A204.1 (cell line): ENCODE measurements around the gene ARSK.

ENCODE experiments used
- FAIRE-seq: peaks from 2 replicates; lab custom pipeline; 2012; peaks lifted over from hg19 to GRCh38; lab: Jason Lieb, UNC

Gene ARSK, protein sequence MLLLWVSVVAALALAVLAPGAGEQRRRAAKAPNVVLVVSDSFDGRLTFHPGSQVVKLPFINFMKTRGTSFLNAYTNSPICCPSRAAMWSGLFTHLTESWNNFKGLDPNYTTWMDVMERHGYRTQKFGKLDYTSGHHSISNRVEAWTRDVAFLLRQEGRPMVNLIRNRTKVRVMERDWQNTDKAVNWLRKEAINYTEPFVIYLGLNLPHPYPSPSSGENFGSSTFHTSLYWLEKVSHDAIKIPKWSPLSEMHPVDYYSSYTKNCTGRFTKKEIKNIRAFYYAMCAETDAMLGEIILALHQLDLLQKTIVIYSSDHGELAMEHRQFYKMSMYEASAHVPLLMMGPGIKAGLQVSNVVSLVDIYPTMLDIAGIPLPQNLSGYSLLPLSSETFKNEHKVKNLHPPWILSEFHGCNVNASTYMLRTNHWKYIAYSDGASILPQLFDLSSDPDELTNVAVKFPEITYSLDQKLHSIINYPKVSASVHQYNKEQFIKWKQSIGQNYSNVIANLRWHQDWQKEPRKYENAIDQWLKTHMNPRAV

DNA sequence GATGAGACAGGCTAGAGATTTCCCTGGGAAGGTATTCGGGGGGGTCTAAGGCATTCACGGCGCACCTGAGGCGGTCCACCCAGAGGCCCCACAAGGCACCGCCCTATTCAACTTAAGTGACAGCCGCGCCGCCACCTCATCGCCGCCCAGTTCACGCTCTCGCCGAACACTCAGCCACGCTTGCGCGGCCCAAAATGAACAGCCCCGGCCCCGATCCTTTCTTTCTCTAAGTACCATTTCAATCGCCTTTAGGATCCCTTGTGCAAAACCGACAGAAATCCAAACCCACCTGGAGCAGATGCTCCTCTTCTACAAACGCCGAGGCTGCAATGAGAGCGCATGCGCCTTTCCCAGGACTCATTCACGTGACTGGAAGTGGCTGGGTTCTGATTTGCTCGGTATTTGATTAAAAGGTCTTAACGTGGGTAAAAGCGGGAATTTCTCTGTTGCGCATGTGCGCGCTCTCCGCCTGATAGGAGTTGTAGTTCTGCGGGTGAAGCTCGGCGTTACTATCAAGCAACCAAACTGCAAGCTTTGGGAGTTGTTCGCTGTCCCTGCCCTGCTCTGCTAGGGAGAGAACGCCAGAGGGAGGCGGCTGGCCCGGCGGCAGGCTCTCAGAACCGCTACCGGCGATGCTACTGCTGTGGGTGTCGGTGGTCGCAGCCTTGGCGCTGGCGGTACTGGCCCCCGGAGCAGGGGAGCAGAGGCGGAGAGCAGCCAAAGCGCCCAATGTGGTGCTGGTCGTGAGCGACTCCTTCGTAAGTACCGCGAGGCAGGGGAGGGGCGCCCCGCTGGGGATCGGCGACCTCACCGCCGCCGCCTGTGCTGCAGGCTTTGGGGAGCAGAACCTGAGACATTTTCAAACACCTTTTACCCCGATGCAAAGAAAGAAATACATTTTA lies at the start of gene ARSK, which contains the start of gene SKIC3:
ARSK (plus strand) TSS at position 455 of the 902 bp plus-strand sequence; CDS start at position 633, 178 bp downstream.
SKIC3 (minus strand) TSS at position 331 of the 902 bp plus-strand sequence. CDS start 7,827 bp downstream, outside the sequence.
- peak; percentile 95 for FAIRE-seq

DNA sequence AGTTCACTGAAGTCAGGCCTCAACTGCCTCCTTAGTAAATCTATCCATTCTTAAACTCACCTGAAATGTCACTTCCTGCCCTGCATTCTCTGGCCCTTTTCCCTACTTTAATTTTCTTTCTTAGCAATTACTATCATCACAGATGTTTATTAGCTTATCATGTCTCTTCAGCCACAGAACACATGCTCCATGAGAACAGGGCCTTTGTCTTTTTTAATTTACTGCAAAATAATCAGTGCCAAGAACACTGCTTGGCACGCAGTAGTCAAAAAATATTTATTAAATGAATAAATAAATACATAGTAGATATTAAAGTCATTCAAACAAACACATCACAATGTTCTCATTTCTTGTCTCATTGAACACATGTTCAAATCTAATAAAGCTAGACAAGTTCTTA lies 46.4 kb upstream of the ARSK start:
- no peak for FAIRE-seq

DNA sequence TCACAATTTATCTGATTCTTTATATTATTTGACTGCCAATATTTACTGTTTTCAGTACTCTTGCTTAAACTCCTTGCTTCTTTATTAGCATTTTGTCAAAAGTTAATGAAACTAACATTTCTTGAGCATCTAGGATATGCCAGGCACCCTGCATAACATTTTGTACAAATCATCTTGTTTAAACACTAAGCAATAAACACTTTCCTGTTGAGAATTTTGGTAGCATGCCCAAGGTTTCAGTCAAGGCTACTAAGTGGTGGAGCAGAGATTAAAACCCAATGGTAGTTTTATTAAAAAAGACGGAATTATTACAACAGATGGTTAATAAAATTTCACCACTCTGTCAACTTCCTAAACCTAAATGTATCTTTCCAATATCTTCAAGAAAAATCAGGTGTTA lies 43.3 kb upstream of the ARSK start:
- FAIRE-seq = no peak

DNA sequence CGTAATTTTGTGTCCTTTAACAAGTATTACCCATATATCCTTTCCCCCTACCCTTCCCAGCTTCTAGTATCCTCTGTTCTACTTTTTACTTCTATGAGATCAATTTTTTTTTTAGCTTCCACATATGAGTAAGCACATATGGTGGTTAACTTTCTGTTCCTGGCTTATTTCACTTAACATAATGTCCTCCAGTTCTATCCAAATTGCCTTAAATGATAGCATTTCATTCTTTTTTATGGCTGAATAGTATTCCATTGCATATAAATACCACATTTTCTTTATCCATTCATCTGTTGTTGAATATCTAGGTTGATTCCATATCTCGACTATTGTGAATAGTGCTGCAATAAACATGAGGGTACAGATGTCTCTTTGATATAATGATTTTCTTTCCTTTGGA lies 36.5 kb upstream of the ARSK start:
- FAIRE-seq = no peak

DNA sequence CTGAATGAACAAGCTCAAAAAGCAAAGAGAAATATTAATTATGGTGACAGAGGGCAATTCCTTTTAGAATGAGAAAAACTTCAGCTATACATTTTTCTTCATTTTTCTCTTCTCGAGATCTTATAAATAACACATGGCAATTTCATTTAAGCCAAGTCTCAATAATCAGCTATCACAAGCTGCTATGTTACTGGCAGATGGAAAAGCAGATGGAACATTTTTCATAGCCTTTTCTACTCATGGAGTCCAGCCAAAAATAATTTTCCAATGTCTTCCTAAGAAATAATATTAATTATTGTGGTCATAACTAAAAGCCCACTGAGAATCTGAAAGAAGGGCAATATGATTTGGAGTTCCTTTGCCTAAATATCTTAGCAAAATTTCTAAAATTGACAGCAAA lies 35.8 kb upstream of the ARSK start:
- FAIRE-seq = no peak

DNA sequence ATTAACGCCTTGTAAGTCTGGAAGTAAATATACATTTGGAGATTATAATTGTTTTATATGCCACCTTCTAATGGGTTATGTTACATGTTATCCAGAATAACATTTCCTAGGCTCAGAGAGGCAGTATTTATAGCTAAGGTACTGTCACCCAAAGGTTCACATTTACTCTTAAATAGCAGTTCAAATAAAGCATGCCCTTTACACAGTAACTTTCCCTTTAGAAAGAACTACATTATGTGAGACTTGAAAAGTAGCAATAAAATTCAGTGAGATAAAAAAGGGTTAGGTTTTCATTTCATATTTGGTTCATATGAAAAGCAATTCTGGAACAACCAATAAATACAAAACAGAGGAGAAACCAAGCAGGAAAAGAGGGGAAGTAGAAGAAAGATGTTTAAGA lies 35.2 kb upstream of the ARSK start:
- no peak for FAIRE-seq

DNA sequence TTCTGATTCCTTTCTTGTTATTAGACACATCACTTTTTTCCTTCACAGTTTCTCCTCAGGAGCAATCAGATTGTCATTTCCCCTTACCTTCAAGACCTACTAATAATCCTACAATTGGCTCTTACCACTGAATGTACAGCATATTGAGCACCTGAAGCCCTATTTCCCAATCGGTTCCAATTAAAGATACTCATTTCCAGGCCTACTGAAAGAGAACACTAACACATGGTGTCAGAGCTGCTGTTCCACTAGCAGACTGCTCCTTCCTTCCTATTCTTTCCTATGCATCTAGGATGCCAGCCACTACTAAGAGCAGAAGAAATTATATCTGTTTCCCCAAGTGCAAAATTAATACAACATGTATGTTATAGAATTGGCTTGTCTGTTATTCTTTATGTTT lies 34.7 kb upstream of the ARSK start:
- no peak for FAIRE-seq

DNA sequence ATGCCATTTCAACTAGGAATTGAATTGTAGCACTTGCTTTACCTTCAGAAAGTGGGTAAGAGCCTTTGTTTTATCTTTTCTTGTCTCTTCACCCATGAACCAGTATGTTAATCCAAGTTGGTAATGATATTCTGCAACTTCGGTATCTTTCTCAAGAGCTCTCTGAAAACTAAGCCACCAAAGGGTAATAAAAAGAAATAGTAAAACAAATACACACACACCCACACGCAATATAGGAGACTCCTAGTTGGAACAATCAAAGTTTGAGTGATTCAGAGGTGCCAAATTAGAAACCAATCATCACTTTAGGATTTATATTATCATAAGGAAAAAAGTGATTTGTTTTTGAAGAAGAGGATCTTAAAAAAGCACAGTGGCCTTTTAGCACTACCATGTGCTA lies 30.5 kb upstream of the ARSK start:
- FAIRE-seq = no peak

DNA sequence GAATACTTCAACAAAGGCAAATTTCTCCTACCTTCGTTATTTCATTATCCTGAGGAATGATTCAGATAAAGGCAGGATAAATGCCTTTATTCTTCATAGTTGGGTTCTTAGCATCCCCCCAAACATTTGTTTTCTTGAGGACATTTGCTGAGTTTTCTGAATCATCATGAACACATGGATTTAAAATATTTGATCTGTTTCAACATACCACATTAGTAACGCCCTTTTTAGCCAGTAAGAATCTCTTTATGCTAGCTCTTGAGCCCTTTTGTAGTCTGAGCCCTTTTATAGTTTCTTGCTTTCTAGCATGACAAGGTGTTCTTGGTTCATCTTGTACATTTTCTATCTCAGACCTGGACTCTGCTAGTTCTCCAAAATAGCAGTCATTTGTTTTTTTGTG lies 28.0 kb upstream of the ARSK start:
- no peak for FAIRE-seq

DNA sequence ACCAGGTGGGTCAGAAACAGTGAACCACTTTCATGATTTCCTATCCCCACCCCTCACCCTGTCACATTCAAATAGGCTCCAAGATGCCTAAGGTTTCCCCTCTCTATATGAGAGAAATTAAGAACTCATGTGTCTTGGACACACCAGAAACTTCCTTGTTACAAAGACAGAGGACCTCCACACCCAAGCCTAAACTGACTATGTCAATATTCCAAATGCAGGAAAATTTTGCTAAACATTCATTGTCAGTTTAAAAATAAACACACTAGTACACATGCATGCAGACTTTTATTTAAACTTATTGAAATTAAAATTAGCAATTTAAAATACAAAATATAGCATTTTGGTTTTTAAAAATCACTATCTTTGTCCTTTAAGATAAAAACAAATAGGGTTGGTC lies 26.3 kb upstream of the ARSK start:
- FAIRE-seq = no peak

DNA sequence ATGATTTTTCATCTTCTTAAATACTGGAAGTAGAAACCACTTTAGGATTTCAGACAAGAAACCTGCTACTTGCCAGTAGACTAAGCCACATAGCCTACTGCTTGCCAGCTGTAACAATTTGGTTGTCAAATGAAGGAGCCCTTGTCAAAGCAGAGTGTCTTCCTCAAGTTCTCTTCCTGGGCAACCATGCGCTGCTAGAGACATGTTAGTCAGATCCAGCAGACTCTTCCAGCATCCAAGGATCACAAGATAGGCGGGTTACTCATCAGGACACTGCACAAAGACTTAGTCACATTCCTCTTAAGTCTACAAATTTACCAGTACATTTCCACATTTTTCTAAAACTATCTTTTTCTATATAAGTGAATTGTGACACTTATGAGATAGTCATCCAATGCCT lies 24.5 kb upstream of the ARSK start:
- no peak for FAIRE-seq

DNA sequence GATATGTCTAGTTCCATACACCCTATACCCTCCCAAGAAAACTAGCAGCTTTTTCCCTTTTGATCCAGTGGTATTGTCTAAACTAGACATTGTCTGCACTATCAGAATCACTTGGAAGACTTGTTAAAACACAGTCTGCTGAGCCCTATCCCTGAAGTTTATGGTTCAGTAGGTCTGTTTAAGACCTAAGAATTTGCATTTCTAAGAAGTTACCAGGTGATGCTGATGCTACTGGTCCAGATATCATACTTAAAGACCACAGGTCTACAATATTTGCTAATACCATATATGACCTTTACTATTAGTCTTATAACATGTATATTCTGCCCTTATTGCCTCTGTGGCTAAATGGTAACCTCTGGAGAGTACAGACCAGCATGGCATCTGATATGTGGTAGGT lies 23.4 kb upstream of the ARSK start:
- FAIRE-seq = no peak

DNA sequence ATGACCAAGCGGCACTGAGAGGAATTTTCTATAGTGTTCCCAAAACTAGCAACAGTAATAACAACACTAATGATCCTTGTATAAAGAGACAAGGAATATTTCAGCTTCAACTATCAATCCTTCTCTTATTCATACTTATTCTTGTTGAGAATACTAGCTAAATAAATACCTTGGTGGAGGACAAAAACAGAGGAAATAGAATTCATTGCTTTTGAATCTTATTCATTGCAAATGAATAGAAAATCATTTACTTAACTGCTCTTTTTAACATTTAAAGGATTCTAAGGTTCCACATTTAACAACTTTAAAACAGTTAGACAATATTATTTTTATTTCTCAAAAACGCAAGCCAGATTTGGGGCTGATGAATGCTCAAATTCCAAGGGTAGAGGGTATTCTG lies 22.5 kb upstream of the ARSK start:
- FAIRE-seq = no peak

DNA sequence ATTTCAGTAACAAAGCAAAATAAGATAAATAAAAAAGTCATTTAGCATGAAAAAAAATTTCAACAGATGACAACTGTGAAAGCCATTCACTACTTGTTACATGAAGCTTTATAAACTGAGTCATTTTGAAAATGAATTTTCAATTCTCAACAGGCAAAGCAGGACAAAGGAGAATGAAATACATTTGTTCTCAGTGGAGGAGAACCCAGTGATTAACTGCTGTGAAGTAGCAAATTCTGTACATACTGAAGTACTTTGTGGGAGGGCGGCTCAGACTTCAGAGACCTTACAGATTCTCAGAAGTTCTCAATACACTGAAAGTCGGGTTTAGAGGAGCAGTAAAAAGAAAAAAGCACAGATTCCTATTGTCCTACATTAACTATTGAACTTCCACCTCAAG lies 21.8 kb upstream of the ARSK start:
- no peak for FAIRE-seq

DNA sequence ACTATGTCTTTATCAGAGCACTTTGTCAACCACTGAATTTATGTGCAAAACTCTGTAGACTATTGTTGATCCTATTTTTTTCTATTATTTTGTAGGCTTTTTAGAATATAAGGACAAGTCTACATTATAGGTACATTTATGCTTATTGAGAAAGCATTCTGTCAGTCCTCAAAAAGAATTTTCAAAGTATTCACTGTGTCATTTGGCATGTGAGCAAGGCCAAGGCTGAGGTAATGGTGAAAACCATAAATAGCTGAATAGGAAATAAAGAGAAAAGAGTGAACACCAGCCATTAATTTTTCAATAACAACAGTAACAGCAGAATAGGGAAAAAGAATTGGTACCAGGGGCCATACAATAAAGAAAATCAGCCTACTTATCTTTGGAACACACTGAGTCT lies 21.1 kb upstream of the ARSK start:
- no peak for FAIRE-seq

DNA sequence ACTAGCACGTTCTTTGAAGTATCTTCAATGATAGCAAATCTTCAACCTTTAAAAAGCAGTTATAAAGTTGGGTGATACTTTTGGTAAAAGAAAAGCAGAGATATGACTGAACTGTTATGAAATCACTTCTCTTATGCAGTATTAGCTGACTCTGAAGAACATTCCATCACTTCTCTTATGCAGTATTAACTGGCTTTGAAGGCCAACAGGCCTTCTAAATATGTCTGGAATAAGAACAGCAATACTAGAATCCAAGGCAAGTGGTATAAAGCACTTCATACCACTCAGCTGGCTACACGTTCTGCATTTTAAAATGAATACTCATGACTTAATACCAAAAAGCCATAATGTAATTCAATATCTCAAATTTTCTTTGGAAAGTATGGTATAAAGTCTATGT lies 17.4 kb upstream of the ARSK start:
- no peak for FAIRE-seq

DNA sequence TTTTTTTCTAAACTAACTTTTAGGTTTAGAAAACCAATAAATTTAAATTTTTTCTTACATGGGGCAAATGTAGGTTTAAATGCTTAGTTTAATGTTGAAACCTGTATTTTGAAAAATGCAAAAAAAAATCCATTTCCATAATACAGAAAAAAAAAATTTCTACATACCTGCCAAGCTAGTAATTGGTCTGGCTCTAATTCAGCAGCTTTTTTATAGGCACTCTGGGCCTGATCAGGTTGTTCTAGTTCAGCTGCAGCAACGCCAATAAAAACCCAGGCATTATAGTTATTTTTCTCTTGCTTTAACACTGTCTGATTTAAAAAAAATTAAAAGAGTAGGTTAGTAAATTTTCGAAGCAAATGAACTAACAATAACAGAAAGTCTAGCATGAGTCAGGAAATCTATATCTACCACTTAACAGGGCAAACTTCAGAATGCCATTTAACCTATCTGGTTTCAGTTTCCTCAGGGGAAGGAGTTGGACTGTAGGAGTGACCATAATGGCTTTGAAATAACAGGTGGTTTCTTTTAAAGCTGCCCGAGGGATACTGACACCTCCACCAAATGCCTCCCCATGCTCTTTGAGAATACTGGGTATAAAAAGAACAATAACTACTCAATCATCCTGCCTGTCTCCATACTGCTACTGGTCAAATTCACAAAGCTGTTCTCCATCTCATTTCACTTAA lies 11.7 kb upstream of the ARSK start:
- no peak for FAIRE-seq

DNA sequence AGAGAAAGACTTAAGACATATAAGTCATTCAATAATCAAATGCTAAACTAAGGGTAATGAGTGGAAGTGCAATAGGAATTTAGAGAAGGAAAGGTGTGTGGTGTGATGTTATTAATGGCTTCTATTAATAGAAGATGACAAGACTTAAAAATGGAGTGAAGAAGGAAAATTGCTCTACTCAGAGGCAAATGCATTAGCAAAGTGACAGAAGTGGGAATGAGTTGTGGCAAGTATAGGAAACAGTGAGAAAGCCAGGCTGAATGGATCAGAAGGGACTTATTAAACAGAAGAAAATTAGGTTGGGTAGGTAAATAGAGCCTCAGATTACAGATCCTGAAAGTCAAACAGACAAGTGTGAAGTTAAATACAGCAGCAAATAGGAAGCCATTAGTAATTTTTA lies 5.9 kb upstream of the ARSK start:
- no peak for FAIRE-seq

DNA sequence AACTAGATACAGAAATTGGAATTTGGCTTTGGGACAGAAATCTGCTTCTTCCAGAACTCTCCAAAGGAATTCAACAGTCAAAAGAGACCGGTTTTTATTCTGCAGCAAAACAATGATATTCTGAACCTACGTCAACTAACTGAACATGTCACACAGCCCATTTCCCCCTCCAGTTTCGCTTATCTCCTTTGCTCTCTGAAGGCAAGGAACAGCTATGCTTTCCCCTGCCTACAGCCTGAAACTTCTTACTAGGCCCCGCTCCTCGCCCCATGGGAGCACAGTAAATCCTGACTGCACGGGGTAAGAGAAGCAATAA lies 612 bp upstream of the ARSK start:
- FAIRE-seq = no peak

DNA sequence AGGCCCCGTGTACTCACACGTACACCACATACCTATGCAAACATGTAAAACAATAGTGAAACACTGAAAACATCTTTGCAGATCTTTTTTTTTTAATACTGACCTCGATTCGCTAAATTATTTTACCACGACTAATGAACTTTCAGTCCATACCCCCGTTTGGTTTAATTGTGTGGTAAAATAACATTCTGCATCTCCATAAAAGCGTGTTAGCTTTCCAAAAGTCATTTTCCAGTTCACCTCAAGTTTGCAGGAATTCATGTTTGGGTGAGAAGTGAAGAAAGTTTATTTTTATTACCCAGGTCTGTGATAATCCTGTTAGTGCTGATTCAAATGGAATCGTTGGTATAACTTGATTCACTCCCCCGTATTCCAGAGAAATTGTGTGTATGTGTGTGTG lies 652 bp downstream of the ARSK start:
- no peak for FAIRE-seq

DNA sequence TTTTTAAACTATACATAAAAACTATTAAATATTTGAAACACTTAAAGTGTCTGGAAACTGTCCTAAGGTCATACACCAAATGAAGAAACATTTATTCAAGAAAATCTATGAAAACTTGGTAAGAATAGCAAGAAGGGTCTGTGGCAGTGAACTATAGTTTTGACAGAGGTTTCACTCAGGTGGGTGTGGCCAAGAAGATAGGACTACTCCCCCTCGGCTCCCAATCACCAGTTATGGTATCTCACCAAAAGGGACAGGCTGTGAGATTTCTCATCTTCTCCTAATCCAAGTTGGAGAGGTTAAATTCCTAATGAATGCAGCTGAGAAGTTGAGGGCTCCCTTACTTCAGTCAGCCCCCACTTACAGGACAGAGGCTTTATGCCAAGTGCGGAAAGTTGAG lies 2.9 kb downstream of the ARSK start:
- FAIRE-seq = no peak

DNA sequence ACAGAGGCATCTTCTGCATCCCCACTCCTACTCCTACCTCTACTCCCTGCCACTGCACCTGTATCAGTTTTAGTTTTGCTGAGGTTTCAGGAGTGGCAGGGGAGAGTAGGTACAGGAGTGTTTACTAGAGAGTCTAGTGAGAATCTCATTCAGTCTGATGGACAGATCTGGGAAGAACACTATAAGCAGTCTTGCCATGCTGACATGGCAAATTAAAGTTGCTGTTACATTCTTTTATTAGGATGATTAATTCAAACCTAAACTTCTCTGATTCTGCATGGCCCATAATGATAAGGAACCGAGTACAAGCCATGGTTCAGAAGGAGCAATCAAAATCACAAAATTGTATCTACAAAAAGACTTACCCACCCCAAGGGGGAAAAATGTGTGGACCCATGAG lies 7.4 kb downstream of the ARSK start:
- FAIRE-seq = no peak

DNA sequence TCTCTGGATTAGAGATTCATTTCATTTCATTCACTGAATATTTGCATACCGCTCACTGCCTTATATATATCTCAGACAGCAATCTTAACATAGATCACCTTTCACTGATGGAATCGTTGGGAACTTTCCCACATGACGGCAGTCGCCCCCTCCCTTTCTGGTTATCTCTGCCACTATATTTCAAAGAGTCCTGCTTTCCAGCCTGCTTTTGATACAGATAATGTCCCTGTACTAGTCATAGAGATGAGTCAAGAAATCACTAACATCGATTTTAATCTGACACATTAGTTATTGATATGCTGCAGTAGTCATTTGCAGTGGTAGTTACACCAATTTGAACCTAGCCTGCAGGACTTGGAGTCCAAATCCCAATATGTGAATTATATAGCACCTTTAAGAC lies 8.5 kb downstream of the ARSK start:
- no peak for FAIRE-seq
